ENCODE measurements around the gene PPIH.
A peak's percentile ranks its signal among the peaks of the same experiment; 100 is the strongest.
"Not testable (repeated sequence)": the region's sequence is repeated elsewhere in the genome, so short reads cannot be mapped to it uniquely, and the experiment has no call there.

PPIH gene

GRCh38 chr1:42682484-42682738, 24.2 kb downstream of the PPIH start:
- not testable (repeated sequence) for DNase-seq (ENCODE audit: low read depth in 2 of 2)

GRCh38 chr1:42682739-42683531, 24.7 kb downstream of the PPIH start:
- DNase-seq (ENCODE audit: low read depth in 2 of 2) = peak; percentile 51 to 60

DNA sequence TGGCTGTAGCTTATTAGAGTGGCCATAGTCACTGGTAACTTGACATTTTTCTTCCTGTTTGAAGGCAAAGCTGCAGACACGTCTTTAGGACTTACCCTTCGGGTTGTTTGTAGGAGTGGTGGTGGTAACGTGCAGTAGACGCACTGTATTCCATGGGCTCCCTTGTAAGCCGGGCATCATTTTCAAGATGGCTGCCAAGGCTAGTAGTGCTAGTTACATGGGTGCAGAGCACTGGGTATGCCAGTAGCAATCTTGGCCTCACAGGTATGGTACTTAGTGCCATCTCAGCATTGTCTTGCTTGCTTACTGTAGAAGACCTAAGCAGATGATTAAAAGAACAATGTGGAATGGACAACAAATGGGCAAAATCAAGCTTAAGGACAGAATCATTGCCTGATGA, 25.9 kb downstream of the PPIH start:
- peak in 1 of 2 donors; percentile 13 for DNase-seq (ENCODE audit: low read depth in 2 of 2)

DNA sequence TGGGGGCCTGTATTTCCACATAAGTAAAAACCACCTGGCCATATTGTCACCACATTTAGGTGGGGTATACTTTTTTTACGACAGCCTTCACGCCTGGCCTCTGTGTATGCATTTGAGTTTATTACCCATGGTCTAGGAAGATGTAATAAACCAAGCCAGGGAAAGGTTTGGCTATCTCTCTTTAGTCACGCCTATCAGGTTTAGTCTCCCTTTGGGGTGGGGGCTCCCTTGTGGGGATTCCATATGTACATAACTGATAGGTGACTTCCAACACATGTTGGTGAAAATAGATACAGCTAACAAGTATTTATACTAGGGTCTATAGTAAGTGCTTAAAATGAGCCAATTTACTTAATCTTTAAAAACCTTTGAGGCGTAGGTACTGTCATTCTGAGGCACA, 28.2 kb downstream of the PPIH start:
- no peak for DNase-seq (ENCODE audit: low read depth in 2 of 2)

GRCh38 chr1:42689912-42690311, 31.7 kb downstream of the PPIH start:
- DNase-seq (ENCODE audit: low read depth in 2 of 2) = no peak

GRCh38 chr1:42690477-42691156, 32.4 kb downstream of the PPIH start:
- DNase-seq (ENCODE audit: low read depth in 2 of 2) = no peak

DNA sequence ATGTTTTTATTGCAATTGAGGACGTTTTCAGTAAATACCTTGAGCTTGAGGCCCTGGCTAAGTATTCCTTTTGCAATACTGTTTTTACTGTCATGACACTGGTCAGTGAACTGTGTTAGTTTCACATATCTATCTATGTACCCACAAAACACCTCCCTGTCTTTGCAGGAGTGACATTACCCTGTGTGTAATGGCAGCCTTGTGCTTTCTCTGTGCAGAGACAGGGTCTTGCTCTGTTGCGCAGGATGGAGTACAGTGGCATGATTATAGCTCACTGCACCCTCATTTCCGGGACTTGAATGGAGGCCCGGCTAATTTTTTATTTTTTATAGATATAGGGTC, 32.9 kb downstream of the PPIH start:
- no peak for DNase-seq (ENCODE audit: low read depth in 2 of 2)

- no peak for DNase-seq (ENCODE audit: low read depth in 2 of 2)
These were observed 34.2 kb downstream of the PPIH start for GRCh38 chr1:42692461-42692860.

- DNase-seq (ENCODE audit: low read depth in 2 of 2) = no peak
These were observed 34.7 kb downstream of the PPIH start for GRCh38 chr1:42692911-42693310.

GRCh38 chr1:42698081-42698813, 40.0 kb downstream of the PPIH start:
- no peak for DNase-seq (ENCODE audit: low read depth in 2 of 2)

DNA sequence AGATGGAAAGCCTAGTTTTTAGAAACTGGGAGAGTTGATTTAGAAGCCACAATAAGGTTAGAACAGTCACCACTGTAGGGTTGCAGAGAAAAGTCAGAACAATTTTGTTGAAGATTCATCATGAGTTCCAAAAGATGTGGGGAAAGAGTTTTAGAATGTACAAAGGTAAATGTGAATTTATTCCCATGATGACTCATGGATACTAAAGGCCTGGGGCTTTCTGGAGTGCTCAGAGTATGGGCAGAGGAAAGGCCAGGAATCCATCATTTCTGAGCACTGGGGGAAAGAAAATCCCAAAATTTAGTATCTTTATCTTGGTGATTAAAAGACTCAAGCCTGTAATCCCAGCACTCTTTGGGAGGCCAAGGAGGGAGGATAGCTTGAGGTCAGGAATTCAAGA, 41.8 kb downstream of the PPIH start:
- DNase-seq (ENCODE audit: low read depth in 2 of 2) = no peak

DNA sequence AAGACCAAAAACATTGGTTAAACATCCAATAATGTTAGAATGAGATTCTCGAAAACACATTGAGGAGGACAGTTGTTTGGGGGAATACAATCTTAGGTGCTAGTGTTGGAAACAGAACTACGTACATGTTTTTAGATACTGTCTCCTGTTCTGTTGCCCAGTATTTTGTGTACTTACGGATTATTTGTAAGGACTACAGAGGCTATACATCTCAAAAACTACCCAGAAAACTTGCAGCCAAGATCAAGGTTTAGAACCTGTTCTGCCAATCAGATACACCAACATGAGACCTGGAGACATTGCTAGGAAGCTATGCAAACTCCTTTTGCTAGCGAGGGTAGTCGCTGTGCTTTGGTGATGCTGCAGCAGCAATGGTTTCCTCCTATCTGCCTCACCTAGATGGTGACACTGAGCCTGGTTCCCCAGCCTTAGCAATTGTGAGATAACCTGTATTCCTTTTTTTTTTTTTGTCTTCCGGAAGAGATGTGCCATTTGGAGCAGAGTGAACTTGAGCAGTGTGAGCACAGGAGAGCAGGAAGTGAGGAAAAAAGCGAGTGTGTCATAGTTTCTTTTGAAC, 45.8 kb downstream of the PPIH start:
- no peak for DNase-seq (ENCODE audit: low read depth in 2 of 2)

GRCh38 chr1:42712808-42713207, 54.6 kb downstream of the PPIH start:
- not testable (repeated sequence) for DNase-seq (ENCODE audit: low read depth in 2 of 2)

DNA sequence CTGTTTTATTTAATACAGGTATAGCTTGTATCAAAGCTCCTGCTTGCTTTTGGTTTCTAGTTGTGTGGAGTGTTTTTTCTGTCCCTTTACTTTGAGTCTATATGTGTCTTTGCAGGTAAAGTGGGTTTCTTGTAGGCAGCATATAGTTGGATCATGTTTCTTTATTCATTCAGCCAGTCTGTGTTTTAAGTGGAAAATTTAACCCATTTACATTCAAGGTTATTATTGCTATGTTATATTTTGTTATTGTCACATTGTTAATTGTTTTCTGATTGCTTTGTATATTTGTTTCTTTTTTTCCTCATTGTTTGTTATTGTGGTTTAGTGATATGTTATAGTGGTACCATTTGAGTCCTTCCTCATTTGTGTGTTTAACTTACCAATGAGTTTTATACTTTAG, 55.1 kb downstream of the PPIH start:
- DNase-seq (ENCODE audit: low read depth in 2 of 2) = no peak

- DNase-seq (ENCODE audit: low read depth in 2 of 2) = not testable (repeated sequence)
These were observed 56.2 kb downstream of the PPIH start for GRCh38 chr1:42714441-42714840.

- DNase-seq (ENCODE audit: low read depth in 2 of 2) = no peak
These were observed 62.6 kb downstream of the PPIH start for GRCh38 chr1:42720868-42721267.

DNA sequence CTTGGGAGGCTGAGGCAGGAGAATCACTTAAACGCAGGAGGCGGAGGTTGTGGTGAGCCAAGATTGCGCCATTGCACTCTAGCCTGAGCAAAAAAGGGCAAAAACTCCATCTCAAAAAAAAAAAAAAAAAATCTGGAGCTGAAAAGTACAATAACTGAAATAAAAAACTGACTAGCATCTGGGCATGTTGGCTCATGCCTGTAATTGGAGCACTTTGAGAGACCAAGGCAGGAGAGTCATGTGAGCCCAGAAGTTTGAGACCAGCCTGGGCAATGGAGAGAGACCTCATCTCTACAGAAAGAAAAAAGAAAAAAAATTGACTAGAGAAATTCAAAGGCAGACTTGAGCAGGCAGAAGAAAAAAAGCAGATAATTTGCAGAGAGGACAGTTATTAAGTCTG, 63.7 kb downstream of the PPIH start:
- no peak for DNase-seq (ENCODE audit: low read depth in 2 of 2)

- DNase-seq (ENCODE audit: low read depth in 2 of 2) = not testable (repeated sequence)
These were observed 64.2 kb downstream of the PPIH start for GRCh38 chr1:42722403-42722802.

DNA sequence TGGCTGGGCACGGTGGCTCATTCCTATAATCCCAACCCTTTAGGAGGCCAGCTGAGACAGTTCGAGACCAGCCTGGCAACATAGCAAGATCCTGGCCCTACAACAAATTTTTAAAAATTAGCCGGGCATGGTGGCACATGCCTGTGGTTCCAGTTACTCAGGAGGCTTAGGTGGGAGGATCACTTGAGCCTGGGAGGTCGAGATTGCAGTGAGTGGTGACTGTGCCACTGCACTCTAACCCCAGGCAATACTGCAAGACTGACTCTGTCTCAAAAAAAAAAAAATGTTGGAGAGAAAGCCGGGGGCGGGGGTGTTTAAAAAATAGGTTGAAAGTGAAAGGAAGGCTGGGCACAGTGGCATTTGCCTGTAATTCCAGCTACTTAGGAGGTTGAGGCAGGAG, 65.3 kb downstream of the PPIH start:
- DNase-seq (ENCODE audit: low read depth in 2 of 2) = no peak

DNA sequence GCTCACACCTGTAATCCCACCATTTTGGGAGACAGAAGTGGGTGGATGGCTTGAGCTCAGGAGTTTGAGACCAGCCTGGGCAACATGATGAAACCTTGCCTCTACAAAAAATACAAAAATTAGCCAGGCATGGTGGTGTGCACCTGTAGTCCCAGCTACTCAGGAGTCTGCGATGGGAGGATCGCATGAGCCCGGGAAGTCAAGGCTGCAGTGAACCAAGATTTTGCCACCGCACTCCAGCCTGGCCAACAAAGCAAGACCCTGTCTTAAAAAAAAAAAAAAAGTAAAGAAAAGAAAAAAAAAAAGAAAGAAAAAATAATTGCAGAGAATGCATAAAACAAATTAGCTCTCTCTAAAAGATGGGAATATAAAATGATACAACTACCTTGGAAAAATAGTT, 67.6 kb downstream of the PPIH start:
- DNase-seq (ENCODE audit: low read depth in 2 of 2) = not testable (repeated sequence)
